T47D (cell line): ENCODE data around the gene ZFHX2.

Experiments
- DNase-seq, 2 experiments: peaks; one replicate each; pipeline versions ENCODE4 v3.0.0 to v3.0.0-alpha.2; 2011 to 2012; ENCODE audit warnings: low read depth in 1 of 2, low spot score in 1 of 2
- JUND ChIP-seq: IDR thresholded peaks from 2 replicates; pipeline ENCODE4 v1.6.1; 2012; ENCODE audit warnings: low read depth
- in situ Hi-C: cut with HindIII; loops from 2 replicates; pipeline ENCODE4 v1.10.0; 2016; ENCODE audit warnings: low sequenced_read_pairs, low pct_unique_long_range_greater_than_20kb

ZFHX2 gene

DNA sequence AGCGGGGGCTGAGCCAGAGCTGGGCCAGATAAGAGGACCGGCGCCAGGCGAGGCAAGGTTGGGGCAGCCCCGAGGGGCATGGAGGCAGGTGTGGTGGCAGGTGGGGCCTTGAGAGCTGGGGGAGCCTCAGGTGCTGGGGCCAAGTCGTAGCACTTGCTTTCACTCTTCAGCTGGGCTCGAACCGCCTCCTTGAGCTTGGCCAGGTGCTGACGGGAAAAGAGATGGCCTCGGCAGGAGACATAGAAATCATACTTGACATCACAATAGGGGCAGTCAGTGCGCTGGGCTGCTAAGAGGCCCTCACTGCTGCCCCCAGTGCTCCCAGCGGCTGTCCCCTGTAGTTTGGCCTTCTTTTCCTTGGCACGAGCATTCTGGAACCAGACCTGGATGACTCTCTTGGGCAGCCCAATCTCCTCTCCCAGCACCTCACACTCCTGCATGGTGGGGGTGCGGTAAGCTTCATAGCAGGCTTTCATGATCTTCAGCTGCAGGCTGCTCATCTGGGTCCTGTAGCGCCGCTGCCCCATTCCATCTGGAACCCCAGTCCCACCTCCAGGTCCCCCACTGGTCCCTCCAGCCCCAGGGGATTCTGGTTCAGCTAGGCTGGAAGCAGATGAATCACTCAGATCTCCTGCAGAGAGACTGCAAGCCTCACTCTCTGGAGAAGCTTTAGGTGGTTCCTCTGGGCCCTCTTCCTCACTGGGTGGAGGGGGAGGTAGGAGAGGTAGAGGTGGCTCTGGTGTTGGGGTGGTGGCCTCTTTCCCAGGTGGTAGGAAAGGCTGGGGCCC lies 28.1 kb downstream of the ZFHX2 start:
- in situ Hi-C loops = no loop called here
- TF ChIP-seq JUND = no peak
- DNase-seq = no peak

GRCh38 chr14:23522643-23523198 lies 28.8 kb downstream of the ZFHX2 start:
- no peak for TF ChIP-seq JUND
- in situ Hi-C loops = no loop called here
- no peak for DNase-seq

GRCh38 chr14:23521785-23522640 lies 29.6 kb downstream of the ZFHX2 start:
- TF ChIP-seq JUND = no peak
- no peak for DNase-seq

DNA sequence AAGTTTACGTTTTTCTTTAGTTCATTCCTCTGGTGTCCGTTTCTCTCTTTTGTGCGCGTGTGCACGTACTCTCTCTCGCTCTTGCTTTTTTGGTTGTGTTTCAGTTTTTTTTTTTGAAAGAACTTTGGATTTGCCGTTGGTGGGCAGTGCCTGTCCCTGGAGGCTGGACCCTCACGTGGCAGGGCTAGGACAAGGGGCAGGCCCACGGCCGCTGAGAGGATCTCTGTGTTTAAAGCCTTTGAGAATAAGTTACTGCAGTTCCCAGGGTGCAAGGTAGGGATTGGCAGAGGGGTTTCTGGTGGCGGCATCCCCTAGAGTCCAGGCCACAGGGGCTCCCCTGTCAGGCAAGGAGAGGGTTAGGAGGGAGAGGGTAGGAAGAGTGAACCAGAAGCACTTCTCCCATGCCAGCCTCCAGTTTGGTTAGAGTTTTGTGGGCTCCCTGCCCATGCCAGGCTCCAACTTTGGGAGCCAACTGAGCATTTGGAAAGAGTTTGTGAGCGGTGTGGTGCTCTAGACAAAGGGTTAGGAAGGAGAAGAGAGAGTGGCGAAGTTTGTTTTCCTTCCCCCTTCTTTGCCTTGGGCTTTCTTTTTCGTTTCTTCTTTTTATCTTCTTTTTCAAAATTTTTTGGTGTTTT lies 30.5 kb downstream of the ZFHX2 start:
- no peak for TF ChIP-seq JUND
- no peak for DNase-seq
- in situ Hi-C loops = no loop called here

More at GRCh38 chr14:23521785-23522640, 29.6 kb downstream of the ZFHX2 start:
- in situ Hi-C loops = no loop called here

DNA sequence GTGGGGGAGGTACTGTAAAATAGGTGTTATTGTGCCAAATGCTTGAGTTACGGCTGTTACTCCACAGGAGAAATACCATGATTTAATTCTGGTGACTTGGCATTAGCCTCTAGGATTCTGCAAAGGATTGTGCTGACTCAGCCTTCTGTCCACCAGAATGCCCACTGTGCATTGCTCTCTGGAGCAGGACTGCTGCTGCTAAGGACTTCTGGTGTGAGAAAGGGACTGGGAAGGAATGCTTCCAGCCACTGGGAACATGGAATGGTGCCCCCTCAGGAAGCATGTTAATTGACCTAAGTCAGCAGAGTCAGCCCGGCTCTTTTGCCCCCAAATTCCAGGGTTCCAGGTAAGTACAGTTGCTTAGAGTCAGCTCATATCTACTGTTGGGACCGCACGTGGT lies 32.9 kb downstream of the ZFHX2 start:
- DNase-seq = no peak
- in situ Hi-C loops = no loop called here
- TF ChIP-seq JUND = no peak

GRCh38 chr14:23517650-23518326 lies 33.8 kb downstream of the ZFHX2 start:
- in situ Hi-C loops = no loop called here
- no peak for DNase-seq
- no peak for TF ChIP-seq JUND

DNA sequence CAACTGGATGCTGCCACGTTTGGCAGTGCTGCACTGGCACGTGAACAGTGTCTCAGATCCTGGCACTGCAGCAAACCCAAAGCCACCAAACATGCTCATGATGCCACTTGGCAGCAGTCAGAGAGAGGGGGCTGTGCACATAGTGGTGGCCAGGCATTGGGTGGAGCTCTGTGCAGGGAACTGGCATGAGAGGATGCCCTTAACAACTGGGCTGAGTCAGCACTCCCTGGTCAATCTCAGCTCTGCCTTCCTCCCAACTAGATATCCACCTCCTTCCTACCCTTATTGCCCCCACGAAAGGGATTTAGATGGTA lies 37.0 kb downstream of the ZFHX2 start:
- TF ChIP-seq JUND = no peak
- in situ Hi-C loops = no loop called here
- DNase-seq = no peak

DNA sequence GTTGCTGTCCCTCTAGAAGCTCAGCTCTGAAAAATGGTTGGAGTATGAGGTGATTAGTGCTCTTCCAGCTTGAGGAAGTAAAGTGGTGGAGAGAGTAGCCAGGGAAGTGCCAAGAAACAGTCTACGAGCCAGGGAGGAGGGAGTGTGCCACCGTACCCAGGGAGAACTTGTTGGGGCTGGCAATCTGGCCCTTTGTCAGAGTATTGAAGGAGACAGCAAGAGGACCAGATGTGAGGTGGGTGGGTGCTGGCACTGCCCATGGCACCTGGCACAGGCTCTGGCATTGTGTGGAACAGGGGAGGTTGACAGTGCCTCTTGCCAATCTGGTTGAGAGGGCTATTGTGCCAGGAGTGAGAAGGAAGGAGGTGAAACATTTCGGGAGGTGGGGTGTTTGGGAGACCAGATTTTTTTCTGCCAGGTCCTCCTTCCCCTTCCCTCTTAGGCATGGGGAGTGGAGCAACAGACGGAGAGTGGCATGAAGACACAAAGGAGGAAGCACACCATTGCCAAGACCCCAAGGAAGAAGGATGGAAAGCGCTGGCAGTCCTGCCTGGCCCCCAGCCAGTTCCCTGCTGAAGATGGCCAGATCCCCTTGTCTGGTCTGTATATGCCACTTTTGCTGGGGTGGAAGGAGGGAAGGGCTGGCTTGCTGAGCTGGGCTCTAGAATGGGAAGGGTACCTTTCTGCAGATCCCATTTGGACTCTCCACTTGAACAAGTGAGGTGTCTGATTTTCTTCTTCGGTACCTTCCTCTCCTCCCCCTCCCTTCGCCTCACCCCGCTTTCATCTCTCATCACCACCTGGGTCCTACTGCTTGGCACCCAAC lies 37.5 kb downstream of the ZFHX2 start:
- no peak for DNase-seq
- no peak for TF ChIP-seq JUND
- in situ Hi-C loops = no loop called here

- in situ Hi-C loops = no loop called here
- no peak for TF ChIP-seq JUND
- no peak for DNase-seq
Measured at GRCh38 chr14:23513005-23513817, 38.4 kb downstream of the ZFHX2 start.

- DNase-seq = no peak
- TF ChIP-seq JUND = no peak
- in situ Hi-C loops = no loop called here
Measured at GRCh38 chr14:23512156-23512555, 39.4 kb downstream of the ZFHX2 start.

- DNase-seq = no peak
- TF ChIP-seq JUND = no peak
- in situ Hi-C loops = no loop called here
Measured at GRCh38 chr14:23494223-23494622, 57.3 kb downstream of the ZFHX2 start.
